ENCODE data around the gene PSAT1. TPM values are rescaled to one million over a fixed set of nuclear protein-coding genes. Genes with fewer than 3 reads are reported as not detected.

Gene PSAT1
- total RNA-seq, 2 donors from 2014 or later: 1.6 to 1.9 TPM

DNA sequence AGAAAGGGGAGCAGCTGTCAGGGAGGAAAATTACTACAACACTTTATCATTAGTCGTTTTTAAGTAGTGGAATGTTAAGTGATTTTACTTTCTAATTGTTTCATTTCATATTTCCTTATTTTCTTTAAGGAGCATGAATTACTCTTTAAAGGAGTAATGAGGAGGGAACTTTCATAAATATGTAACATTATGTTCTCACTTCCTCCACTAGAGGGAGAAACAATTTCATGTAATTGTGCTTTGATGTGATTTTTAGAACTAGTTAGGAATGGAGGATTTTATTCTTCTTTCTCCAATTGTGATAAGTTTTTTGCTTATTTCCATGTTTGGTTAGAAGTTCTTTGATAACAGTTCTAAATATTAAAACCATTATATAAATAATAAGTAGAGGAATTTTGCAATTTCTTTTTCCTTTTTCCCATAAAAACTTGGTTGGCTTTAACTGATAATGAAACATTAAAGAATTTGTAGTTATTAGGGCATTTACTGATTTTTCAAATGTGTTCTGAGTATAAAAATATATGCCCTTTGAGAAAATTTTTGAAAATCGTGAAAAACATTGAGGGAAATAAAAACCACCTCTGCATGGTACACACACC lies 35.4 kb upstream of the PSAT1 start:
- Histone ChIP-seq H3K9me3 (no peaks in the 10 kb centered on the region), H3K4me1 (ENCODE audit: control insufficient read depth in 1 of 2, low read depth in 2 of 2) (no peaks in the 10 kb centered on the region), H3K36me3 (no peaks in the 10 kb centered on the region), H3K4me3 (no peak overlapping the region), H3K27ac (no peak overlapping the region), H3K27me3 (replicated peaks; ENCODE audit: insufficient read depth) (no peaks in the 10 kb centered on the region)
- ATAC-seq (ENCODE audit: insufficient number of reproducible peaks, low FRiP score, low read depth): no peak
- no peak for DNase-seq (ENCODE audit: low spot score)
- TF ChIP-seq, protein P1, sequence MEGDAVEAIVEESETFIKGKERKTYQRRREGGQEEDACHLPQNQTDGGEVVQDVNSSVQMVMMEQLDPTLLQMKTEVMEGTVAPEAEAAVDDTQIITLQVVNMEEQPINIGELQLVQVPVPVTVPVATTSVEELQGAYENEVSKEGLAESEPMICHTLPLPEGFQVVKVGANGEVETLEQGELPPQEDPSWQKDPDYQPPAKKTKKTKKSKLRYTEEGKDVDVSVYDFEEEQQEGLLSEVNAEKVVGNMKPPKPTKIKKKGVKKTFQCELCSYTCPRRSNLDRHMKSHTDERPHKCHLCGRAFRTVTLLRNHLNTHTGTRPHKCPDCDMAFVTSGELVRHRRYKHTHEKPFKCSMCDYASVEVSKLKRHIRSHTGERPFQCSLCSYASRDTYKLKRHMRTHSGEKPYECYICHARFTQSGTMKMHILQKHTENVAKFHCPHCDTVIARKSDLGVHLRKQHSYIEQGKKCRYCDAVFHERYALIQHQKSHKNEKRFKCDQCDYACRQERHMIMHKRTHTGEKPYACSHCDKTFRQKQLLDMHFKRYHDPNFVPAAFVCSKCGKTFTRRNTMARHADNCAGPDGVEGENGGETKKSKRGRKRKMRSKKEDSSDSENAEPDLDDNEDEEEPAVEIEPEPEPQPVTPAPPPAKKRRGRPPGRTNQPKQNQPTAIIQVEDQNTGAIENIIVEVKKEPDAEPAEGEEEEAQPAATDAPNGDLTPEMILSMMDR (IDR thresholded peaks at IDR 0.05): peak; percentile 61

DNA sequence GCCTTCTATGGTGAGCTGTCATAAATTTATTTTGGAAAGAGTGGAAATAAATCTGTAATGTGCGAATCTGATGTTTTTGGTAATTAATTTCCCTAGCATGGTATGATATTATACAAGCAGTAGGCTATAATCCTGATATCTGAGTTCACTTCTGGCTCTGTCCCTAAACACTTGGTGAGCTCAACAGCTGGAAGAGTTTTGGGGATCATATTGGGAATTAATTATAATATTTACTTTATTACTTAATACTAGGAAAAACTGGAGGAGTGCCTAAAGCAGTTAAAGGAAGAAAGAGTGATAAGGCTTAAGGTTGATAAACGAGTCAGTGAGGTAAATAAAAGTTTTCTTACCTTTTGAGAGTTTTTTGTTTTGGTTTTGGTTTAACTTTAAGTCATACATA lies 34.3 kb upstream of the PSAT1 start:
- no peak overlapping the region for H3K27ac ChIP-seq
- no peaks in the 10 kb centered on the region for H3K36me3 ChIP-seq
- H3K27me3 ChIP-seq (replicated peaks; ENCODE audit: insufficient read depth): no peaks in the 10 kb centered on the region
- no peaks in the 10 kb centered on the region for H3K9me3 ChIP-seq
- ATAC-seq (ENCODE audit: insufficient number of reproducible peaks, low FRiP score, low read depth) (no peak), DNase-seq (ENCODE audit: low spot score) (no peak)
- TF ChIP-seq, protein P1 (IDR thresholded peaks at IDR 0.05): no peak
- H3K4me1 ChIP-seq (ENCODE audit: control insufficient read depth in 1 of 2, low read depth in 2 of 2): no peaks in the 10 kb centered on the region
- H3K4me3 ChIP-seq: no peak overlapping the region

DNA sequence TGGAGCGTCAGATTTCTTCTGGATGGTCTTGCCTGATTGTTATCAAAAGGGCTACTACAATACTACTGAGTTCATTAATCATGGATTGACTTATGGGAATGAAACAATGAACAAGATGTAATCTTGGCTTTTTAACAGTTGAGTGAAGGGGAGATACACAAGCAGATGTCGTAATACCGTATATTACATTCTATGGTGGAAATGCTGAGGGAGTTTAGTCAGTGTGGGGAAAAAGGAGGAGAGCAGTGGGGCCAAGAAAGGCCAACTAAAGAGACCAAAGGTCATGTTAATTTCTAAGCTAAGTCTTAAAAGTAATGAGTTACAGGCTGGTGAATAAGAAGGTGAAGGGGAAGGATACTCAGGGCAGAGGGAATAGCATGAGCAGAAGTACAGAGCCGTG lies 29.0 kb upstream of the PSAT1 start:
- ATAC-seq (ENCODE audit: insufficient number of reproducible peaks, low FRiP score, low read depth): no peak
- H3K27me3 ChIP-seq (replicated peaks; ENCODE audit: insufficient read depth): no peaks in the 10 kb centered on the region
- TF ChIP-seq, protein P1 (IDR thresholded peaks at IDR 0.05): no peak
- DNase-seq (ENCODE audit: low spot score): no peak
- no peak overlapping the region for H3K4me3 ChIP-seq
- H3K27ac ChIP-seq: no peak overlapping the region
- H3K36me3 ChIP-seq: peaks cover 4% of the 10 kb centered on the region
- no peaks in the 10 kb centered on the region for H3K9me3 ChIP-seq
- H3K4me1 ChIP-seq (ENCODE audit: control insufficient read depth in 1 of 2, low read depth in 2 of 2): no peaks in the 10 kb centered on the region

DNA sequence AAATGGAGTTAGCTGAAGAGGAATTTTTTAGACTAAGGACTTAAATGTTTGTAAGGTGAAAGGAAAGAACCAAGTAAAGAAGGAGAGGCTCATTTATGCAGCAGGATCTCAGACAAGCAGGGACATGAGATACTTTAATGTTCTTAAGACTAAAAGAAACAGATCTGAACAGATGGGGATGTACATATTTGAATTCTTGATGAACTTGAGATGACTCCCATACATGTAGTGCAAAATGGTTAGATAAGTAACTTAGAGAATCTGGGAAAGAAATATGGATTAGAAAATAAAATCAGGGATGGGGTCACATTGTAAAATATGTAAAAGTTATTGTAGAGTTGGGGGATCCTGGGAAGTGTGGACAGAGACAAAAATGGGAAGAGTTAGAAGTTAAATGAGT lies 27.1 kb upstream of the PSAT1 start:
- DNase-seq (ENCODE audit: low spot score) (no peak), ATAC-seq (ENCODE audit: insufficient number of reproducible peaks, low FRiP score, low read depth) (no peak)
- TF ChIP-seq, protein P1 (IDR thresholded peaks at IDR 0.05): no peak
- Histone ChIP-seq H3K4me3 (no peak overlapping the region), H3K27me3 (replicated peaks; ENCODE audit: insufficient read depth) (no peaks in the 10 kb centered on the region), H3K36me3 (peaks cover 4% of the 10 kb centered on the region), H3K9me3 (no peaks in the 10 kb centered on the region), H3K4me1 (ENCODE audit: control insufficient read depth in 1 of 2, low read depth in 2 of 2) (no peaks in the 10 kb centered on the region), H3K27ac (no peak overlapping the region)

DNA sequence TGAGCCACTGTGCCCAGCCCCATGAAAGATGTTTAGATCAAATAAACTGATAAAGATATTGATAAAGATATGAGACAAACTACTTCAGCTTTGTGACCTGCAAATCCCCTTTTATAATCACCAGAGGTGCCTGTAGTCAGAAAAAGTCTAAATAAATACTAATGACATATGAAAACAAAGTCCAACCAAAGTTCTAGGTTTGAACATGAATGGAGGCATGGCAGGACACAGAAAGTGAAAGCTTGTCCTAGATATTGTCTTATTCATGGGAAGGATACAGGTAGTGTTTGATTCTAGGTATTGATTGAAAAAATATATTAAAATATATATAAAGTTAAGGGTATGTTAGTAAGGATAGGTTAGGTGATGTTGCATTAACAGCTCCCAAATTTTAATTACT lies 24.6 kb upstream of the PSAT1 start:
- ATAC-seq (ENCODE audit: insufficient number of reproducible peaks, low FRiP score, low read depth): no peak
- TF ChIP-seq, protein P1 (IDR thresholded peaks at IDR 0.05): no peak

More for the DNA sequence above, 24.6 kb upstream of the PSAT1 start:
- H3K27ac ChIP-seq: no peak overlapping the region
- peaks cover 4% of the 10 kb centered on the region for H3K36me3 ChIP-seq
- DNase-seq (ENCODE audit: low spot score): no peak
- no peaks in the 10 kb centered on the region for H3K27me3 ChIP-seq (replicated peaks; ENCODE audit: insufficient read depth)
- no peak overlapping the region for H3K4me3 ChIP-seq
- H3K4me1 ChIP-seq (ENCODE audit: control insufficient read depth in 1 of 2, low read depth in 2 of 2): no peaks in the 10 kb centered on the region
- no peaks in the 10 kb centered on the region for H3K9me3 ChIP-seq

All from thoracic aorta (tissue), 2 donors.